K562 (cell line): ENCODE results near the gene OR4D9.

ENCODE experiments used
- BRD4 ChIP-seq: fragments of 200-600 bp; sonication (generic); IDR thresholded peaks from 2 replicates; pipeline ENCODE4 v1.6.1; 2017; ENCODE audit warnings: inconsistent platforms
- ERF ChIP-seq: fragments of 450-650 bp; formaldehyde crosslinking; IDR thresholded peaks from 2 replicates; pipeline ENCODE4 v1.4.0; 2020; ENCODE audit warnings: mild to moderate bottlenecking, mixed read lengths
- EZH2 ChIP-seq: IDR thresholded peaks from 2 replicates; pipeline ENCODE4 v1.6.1; 2012; ENCODE audit warnings: low read depth, mild to moderate bottlenecking, inconsistent platforms, low read length, borderline replicate concordance
- MYNN ChIP-seq, 2 experiments: sonication (generic); formaldehyde crosslinking in 1 of 2; IDR thresholded peaks; 2 replicates each; pipeline versions ENCODE4 v1.5.0 to v1.6.1; 2016 to 2020; ENCODE audit warnings: antibody characterized with exemption in 1 of 2, missing genetic modification reagents in 1 of 2
- NFE2L1 ChIP-seq: fragments of 450-650 bp; IDR thresholded peaks from 2 replicates; pipeline ENCODE4 v1.6.1; 2016; ENCODE audit warnings: missing genetic modification characterization, low read depth, mild to moderate bottlenecking, missing compliant biosample characterization, moderate library complexity, borderline replicate concordance
- REST ChIP-seq, 2 experiments: fragments of 450-650 bp; formaldehyde crosslinking in 1 of 2; IDR thresholded peaks; 2 replicates each; pipeline versions ENCODE4 v1.4.0 to v1.6.1; 2014 to 2020; ENCODE audit warnings: mild to moderate bottlenecking in 2 of 2, borderline replicate concordance in 1 of 2, low read depth in 1 of 2
- RREB1 ChIP-seq: fragments of 250-450 bp; sonication (Bioruptor Pico); IDR thresholded peaks from 2 replicates; pipeline ENCODE4 v1.4.0; 2020

DNA sequence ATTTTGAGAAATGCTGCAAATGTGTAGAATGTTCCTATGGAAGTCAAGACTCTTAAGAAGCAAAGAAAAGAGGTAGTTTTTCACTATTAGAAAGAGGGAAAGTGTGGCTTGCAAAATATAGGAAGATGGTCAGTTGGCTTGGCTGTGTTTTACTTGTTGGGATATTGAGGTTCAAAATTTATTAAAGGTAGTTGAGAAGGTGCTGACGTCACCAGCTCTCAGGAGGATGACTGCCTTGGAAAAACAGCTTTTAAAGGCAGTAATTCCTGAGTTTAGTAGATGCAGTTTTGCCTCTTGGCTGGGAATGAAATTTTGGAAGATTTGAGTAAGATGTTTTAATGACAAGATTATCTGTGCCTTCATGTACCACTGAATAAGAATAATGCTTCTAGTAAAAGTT, 336 bp downstream of the OR4D9 start:
- TF ChIP-seq BRD4 (no peak), RREB1 (CRISPR knock-in tag) (no peak), NFE2L1 (tag) (no peak), ERF (no peak), EZH2 (no peak), REST (IDR thresholded peaks at IDR 0.05; ENCODE audit: borderline replicate concordance) (no peak), REST (CRISPR knock-in tag; IDR thresholded peaks at IDR 0.05; ENCODE audit: low read depth) (no peak), MYNN (IDR thresholded peaks at IDR 0.05) (no peak), MYNN (CRISPR knock-in tag; IDR thresholded peaks at IDR 0.05) (no peak)
